Activated gamma-delta T cell treated with Interleukin-2 at 50 U/mL for 16 hours (primary cell): ENCODE measurements around the gene NT5C3B.
"Not testable (repeated sequence)": the region's sequence is repeated elsewhere in the genome, so short reads cannot be mapped to it uniquely, and the experiment has no call there.

Experiments used
- DNase-seq: peaks from one replicate; pipeline ENCODE4 v3.0.0-alpha.2; 2020

The NT5C3B gene

DNA sequence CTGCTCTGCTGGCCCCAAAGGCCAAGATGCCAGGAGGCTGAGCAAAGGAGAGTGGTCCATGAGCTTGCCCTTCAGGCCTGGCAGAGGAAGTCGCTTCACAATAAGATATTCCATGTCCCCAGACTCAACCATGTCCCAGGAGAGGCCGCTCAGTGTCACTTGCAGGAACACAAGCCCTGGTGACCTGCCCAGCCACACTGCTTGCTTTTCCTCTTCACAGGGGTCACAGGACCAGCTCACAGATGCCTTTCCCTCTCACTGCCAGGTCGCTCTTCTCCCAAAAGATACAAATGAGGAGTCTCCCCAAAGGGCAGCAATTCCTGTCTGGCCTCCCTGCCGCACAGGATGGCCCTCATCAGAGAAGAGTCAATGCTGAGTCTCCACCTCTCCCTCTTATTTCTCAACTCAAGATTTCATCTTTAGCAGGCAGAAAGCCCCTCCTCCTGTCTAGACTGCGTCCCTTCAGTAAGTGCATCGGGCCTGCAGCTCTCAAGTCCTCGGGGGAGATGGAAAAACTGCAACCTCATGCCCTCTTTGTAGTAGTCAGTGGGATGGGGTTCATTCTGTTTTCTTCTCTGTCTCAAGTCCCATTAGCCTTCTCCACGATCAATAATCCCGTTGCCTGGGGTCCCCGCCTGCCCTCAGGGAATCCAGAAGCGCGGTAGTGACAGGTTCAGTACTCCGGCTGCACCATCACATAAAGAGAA is 54.5 kb downstream of the NT5C3B start:
- no peak for DNase-seq

DNA sequence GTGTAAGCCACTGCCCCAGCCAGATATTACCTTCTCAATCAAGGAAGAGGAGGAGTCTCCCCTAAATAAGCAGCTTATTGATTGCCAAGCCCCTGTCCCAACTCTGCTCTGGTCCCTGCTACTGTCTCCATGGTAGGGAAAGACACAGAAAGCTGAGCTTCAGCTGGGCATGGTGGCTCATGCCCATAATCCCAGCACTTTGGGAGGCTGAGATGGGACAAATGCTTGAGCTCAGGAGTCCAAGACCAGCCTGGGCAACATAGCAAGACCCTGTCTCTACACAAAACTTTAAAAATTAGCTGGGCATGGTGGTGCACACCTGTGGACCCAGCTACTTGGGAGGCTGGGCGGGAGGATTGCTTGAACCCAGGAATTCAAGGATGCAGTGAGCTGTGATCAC is 56.1 kb downstream of the NT5C3B start:
- no peak for DNase-seq

DNA sequence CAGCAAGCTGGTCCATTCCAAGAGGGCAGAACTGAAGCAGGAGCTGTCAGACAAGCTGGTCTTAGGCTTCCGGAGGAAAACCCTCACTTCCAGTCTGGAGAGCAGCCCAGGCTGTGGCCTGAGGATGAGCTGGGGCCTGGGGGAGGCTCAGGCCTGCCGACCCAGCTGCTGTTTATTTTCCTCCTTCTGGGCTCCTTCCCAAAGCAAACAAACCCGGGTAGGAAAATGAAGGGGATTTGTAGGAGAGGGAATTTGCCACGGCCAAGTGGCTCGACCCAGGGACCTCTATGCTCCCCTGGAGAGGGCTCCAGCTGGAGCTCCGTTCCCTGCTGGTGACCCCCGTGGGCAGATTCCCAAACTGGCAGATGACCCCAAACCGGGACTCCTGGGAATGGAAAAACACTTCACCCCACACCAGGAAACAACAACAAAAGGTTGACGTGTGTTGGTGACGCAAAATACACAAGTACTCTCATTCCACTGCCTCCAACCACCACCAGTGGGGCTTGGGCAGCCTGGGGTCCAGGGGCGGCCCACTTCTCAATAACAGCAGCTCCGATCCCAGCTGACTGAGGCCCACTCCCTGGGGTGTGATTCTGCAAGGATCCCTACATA is 58.4 kb downstream of the NT5C3B start:
- no peak for DNase-seq

- DNase-seq, result no peak
These were observed 58.9 kb downstream of the NT5C3B start for GRCh38 chr17:41777157-41777573.

DNA sequence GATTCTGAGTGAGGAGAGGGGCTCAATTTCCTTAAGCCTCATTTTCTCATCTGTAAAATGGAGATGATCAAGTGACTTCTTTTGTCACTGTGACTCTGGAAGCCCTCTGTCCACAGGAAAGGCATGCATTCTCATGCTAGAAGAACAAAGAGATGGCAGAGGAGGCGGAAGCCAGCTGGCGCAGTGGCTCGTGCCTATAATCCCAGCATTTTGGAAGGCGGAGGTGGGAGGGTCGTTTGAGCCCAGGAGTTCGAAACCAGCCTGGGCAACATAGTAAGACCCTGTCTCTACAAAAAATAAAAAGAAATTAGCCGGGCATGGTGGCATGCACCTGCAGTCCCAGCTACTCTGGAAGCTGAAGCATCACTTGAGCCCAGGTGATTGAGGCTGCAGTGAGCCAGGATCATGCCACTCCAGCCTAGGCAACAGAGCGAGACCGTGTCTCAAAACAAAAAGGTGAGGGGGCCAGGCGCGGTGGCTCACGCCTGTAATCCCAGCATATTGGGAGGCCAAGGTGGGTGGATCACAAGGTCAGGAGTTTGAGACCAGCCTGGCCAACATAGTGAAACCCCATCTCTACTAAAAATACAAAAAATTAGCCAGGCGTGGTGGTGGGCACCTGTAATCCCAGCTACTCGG is 59.7 kb downstream of the NT5C3B start:
- DNase-seq, result not testable (repeated sequence)

DNA sequence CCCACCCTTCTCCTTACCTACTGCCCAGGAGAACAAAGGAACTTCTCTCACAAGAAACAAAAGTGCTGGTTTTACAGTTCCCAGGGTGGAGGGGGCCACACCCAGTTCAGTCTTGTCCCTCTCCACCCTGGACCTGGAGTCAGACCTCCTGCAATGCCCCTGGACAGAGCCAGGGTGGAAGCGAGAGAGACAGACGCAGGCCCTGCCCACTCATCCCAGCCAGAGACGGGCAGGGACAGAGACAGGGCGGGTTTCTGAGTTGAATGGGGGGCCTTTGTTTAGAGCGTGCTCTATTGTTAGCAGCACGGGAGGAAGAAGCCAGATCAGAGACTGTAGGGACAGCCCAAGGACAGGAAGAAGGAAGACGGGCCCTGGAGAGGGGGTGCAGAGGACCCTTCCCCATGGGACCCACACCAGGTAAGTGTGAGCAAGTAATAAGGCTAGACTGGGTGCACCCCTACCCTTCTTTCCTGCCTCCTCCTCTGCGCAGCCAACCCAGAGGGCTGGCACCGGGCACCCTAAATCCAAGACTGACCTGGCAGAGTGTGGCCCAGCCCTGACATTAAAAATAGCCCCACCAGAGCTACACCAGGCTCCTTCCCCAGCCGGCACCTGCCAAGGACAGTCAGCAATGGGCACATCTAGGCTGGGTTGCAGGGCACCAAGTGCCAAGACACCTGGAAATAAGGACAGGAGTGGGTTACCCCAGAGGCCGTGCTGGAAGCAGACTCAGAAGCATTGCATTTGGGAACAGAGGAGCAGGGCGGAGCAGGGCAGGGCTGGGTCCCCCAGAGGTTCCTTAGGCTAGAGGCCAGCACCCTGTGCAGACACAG is 60.4 kb downstream of the NT5C3B start:
- no peak for DNase-seq
